Esophagus muscularis mucosa (tissue), 4 donors: ENCODE results near the gene PRRX2.

Experiments used
- CTCF ChIP-seq, 3 experiments: fragments of 200-600 bp in 2 of 3; fragments of 450-650 bp in 1 of 3; sonication (generic) in 2 of 3; IDR thresholded peaks; one replicate each; pipeline ENCODE4 v1.5.1; 2017 to 2019; ENCODE audit warnings: antibody characterized with exemption in 3 of 3, mild to moderate bottlenecking in 2 of 3, moderate library complexity in 1 of 3
- EP300 ChIP-seq: sonication (generic); formaldehyde crosslinking; IDR thresholded peaks from one replicate; pipeline ENCODE4 v1.6.1; 2017; ENCODE audit warnings: antibody characterized with exemption
- POLR2A ChIP-seq: fragments of 450-650 bp; IDR thresholded peaks from one replicate; pipeline ENCODE4 v1.6.1; 2017; ENCODE audit warnings: antibody characterized with exemption, moderate library complexity, mild to moderate bottlenecking, low read depth
- POLR2AphosphoS5 ChIP-seq, 2 donors: sonication (generic); formaldehyde crosslinking; IDR thresholded peaks; one replicate each; pipeline ENCODE4 v1.6.1; 2017; ENCODE audit warnings: antibody characterized with exemption in 2 of 2

- no peak for TF ChIP-seq CTCF (IDR thresholded peaks at IDR 0.05)
- no peak for TF ChIP-seq POLR2A
- TF ChIP-seq POLR2AphosphoS5 (IDR thresholded peaks at IDR 0.05) = no peak
- TF ChIP-seq EP300 = no peak
Observed at GRCh38 chr9:129732946-129733631, 67.6 kb downstream of the PRRX2 start.
